HG03064 (cell line): ENCODE measurements around the gene DCTN3.

Source experiments
- ATAC-seq: cut with Tn5 transposase; IDR thresholded peaks from one replicate; pipeline ENCODE4 v1.9.1; 2021; ENCODE audit warnings: low read depth; ENCODE audit not compliant: unreplicated experiment

Gene DCTN3

GRCh38 chr9:34576597-34577399, 43.5 kb downstream of the DCTN3 start:
- no peak for ATAC-seq

GRCh38 chr9:34575862-34576596, 44.3 kb downstream of the DCTN3 start:
- no peak for ATAC-seq

- no peak for ATAC-seq
These were observed 45.1 kb downstream of the DCTN3 start for GRCh38 chr9:34575241-34575640.

GRCh38 chr9:34574571-34574970, 45.7 kb downstream of the DCTN3 start:
- ATAC-seq, result no peak

- ATAC-seq, result no peak
These were observed 46.5 kb downstream of the DCTN3 start for GRCh38 chr9:34573599-34574325.

- ATAC-seq, result no peak
These were observed 47.7 kb downstream of the DCTN3 start for GRCh38 chr9:34572628-34573027.

GRCh38 chr9:34572092-34572491, 48.2 kb downstream of the DCTN3 start:
- no peak for ATAC-seq

- ATAC-seq, result no peak
These were observed 48.8 kb downstream of the DCTN3 start for GRCh38 chr9:34571481-34571810.

- no peak for ATAC-seq
These were observed 49.4 kb downstream of the DCTN3 start for GRCh38 chr9:34570809-34571480.

- ATAC-seq, result no peak
These were observed 49.9 kb downstream of the DCTN3 start for GRCh38 chr9:34570376-34570775.

GRCh38 chr9:34568774-34569173, 51.5 kb downstream of the DCTN3 start:
- no peak for ATAC-seq

- ATAC-seq, result no peak
These were observed 52.2 kb downstream of the DCTN3 start for GRCh38 chr9:34568133-34568532.

- no peak for ATAC-seq
These were observed 53.3 kb downstream of the DCTN3 start for GRCh38 chr9:34566972-34567371.

- ATAC-seq, result no peak
These were observed 54.0 kb downstream of the DCTN3 start for GRCh38 chr9:34566322-34566721.

- no peak for ATAC-seq
These were observed 54.4 kb downstream of the DCTN3 start for GRCh38 chr9:34565856-34566255.

- ATAC-seq, result no peak
These were observed 55.7 kb downstream of the DCTN3 start for GRCh38 chr9:34564617-34565016.
